GM12878 (cell line): Measurements from ENCODE around the gene DTX2. TPM values are rescaled to one million over a fixed set of nuclear protein-coding genes. Genes with fewer than 3 reads are reported as not detected.

Experiments used
- ATAC-seq: fragments of 200-7000 bp; cut with Tn5 transposase; 3 replicates; pipeline ENCODE4 v1.9.1; 2020; ENCODE audit warnings: mild to moderate bottlenecking, moderate library complexity
- BruUV-seq: library from RNA; stranded (reverse); fragments of 400-500 nt; replicated peaks from 2 replicates; lab custom pipeline; 2021; lab: Mats Ljungman, UMichigan
- CTCF ChIA-PET: fragments of 300-600 bp; sonication (Branson Sonifier 250); formaldehyde crosslinking; extraction: SDS; loops from one replicate; lab custom pipeline; 2021; ENCODE audit warnings: inconsistent platforms; lab: Yijun Ruan, JAX
- POLR2A ChIA-PET: fragments of 350-600 bp; formaldehyde crosslinking; extraction: SDS; loops from one replicate; lab custom pipeline; 2021; ENCODE audit warnings: inconsistent platforms; lab: Charles Lee
- RAD21 ChIA-PET: fragments of 300-600 bp; sonication (Branson Sonifier 250); formaldehyde crosslinking; loops from one replicate; lab custom pipeline; 2023; ENCODE audit warnings: antibody characterized with exemption; ENCODE audit not compliant: unreplicated experiment; lab: Charles Lee
- SMC1A ChIA-PET: fragments of 300-600 bp; sonication (Branson Sonifier 250); formaldehyde crosslinking; loops from one replicate; lab custom pipeline; 2023; ENCODE audit not compliant: unreplicated experiment, uncharacterized antibody; lab: Charles Lee
- DNase-seq: peaks from one replicate; pipeline ENCODE4 v3.0.0-alpha.2; 2011; ENCODE audit warnings: low read depth, low spot score
- FAIRE-seq: peaks from 3 replicates; lab custom pipeline; 2011; peaks lifted over from hg19 to GRCh38; lab: Jason Lieb, UNC
- H2AFZ ChIP-seq: 2 replicates; pipeline ENCODE4 v1.6.0; 2011; ENCODE audit warnings: low read depth, low read length, control low read depth; ENCODE audit not compliant: control insufficient read depth
- H3K27ac ChIP-seq: 2 replicates; pipeline ENCODE4 v1.5.1; 2011; ENCODE audit warnings: control low read depth; ENCODE audit not compliant: control insufficient read depth, insufficient read depth
- H3K27me3 ChIP-seq, 2 experiments: replicated peaks in 1 of 2; 2 replicates each; pipeline versions ENCODE4 v1.6.0 to v1.6.1; 2011; ENCODE audit warnings: low read length in 1 of 2; ENCODE audit not compliant: control insufficient read depth in 2 of 2, insufficient read depth in 2 of 2
- H3K36me3 ChIP-seq, 2 experiments: 2 replicates each; pipeline ENCODE4 v1.5.1; 2011; ENCODE audit warnings: low read length in 1 of 2; ENCODE audit not compliant: control insufficient read depth in 2 of 2, insufficient read depth in 2 of 2
- H3K4me1 ChIP-seq: 2 replicates; pipeline ENCODE4 v1.6.1; 2011; ENCODE audit warnings: mild to moderate bottlenecking, low read length, moderate library complexity, mixed read lengths; ENCODE audit not compliant: control insufficient read depth, insufficient read depth
- H3K4me2 ChIP-seq: 2 replicates; pipeline ENCODE4 v1.6.0; 2011; ENCODE audit warnings: control low read depth; ENCODE audit not compliant: control insufficient read depth, insufficient read depth
- H3K4me3 ChIP-seq: fragments of 200-600 bp; sonication (generic); 2 replicates; pipeline ENCODE4 v1.5.1; 2016
- H3K79me2 ChIP-seq: 2 replicates; pipeline ENCODE4 v1.6.0; 2011; ENCODE audit warnings: low read length; ENCODE audit not compliant: control insufficient read depth, insufficient read depth
- H3K9ac ChIP-seq: 2 replicates; pipeline ENCODE4 v1.8.0; 2011; ENCODE audit warnings: low read length, control low read depth, mixed read lengths; ENCODE audit not compliant: control insufficient read depth, insufficient read depth
- H3K9me3 ChIP-seq: replicated peaks from 3 replicates; pipeline ENCODE4 v1.5.1; 2011; ENCODE audit warnings: mild to moderate bottlenecking, low read length; ENCODE audit not compliant: control insufficient read depth, insufficient read depth
- H4K20me1 ChIP-seq: 2 replicates; pipeline ENCODE4 v1.6.0; 2011; ENCODE audit not compliant: control insufficient read depth, insufficient read depth
- STAT3 ChIP-seq: IDR thresholded peaks from 2 replicates; pipeline ENCODE4 v1.6.1; 2011; ENCODE audit warnings: low read depth, low read length, improper control_type of control experiment
- WGBS: methylation state at CpG from one replicate; pipeline ENCODE4 v1.1.6; 2016; ENCODE audit warnings: low lambda C conversion rate; ENCODE audit not compliant: insufficient replicate concordance, insufficient coverage; ENCODE audit errors: missing lambda C conversion rate; 5-methylcytosine and 5-hydroxymethylcytosine counted together
- in situ Hi-C: fragments of 300-500 bp; cut with MboI; formaldehyde crosslinking; loops from 9 replicates; pipeline ENCODE4 v1.14.3; 2018; ENCODE audit warnings: mixed read lengths
- intact Hi-C: fragments of 100-400 bp; cut with micrococcal nuclease; formaldehyde crosslinking; loops from one replicate; pipeline ENCODE4 v1.14.2; 2022; ENCODE audit not compliant: unreplicated experiment
- polyA plus RNA-seq, 11 experiments: library from polyadenylated mRNA; depleted of rRNA in 4 of 11; unstranded in 6 of 11; stranded (reverse) in 5 of 11; fragments of >200 nt; fragmentation: Nextera tagmentation in 4 of 11; fragmentation: Illumina TruSeq in 1 of 11; extraction: Ambion mirVana in 4 of 11; extraction: Trizol in 1 of 11; gene quantifications; 1 replicate in 1 of 11; 2 replicates in 10 of 11; pipeline versions ENCODE4 v1.2.1 to v1.2.3, GENCODE V29; 2011 to 2016; ENCODE audit warnings: inconsistent platforms in 2 of 11, missing spikeins in 2 of 11, low read depth in 1 of 11
- total RNA-seq, 4 experiments: library from RNA; depleted of rRNA in 3 of 4; stranded (reverse); fragments of >200 nt in 3 of 4; fragmentation: Illumina TruSeq in 1 of 4; extraction: Trizol in 1 of 4; gene quantifications; 2 replicates each; pipeline versions ENCODE4 v1.2.1 to v1.2.3, GENCODE V29; 2013 to 2021
- TF ChIP-seq, protein P1 (sequence below), 3 experiments: IDR thresholded peaks in 2 of 3; conservative IDR thresholded peaks in 1 of 3; 2 replicates each; pipeline ENCODE4 v1.5.1; 2011; ENCODE audit warnings: low read depth in 3 of 3, low read length in 3 of 3, mild to moderate bottlenecking in 3 of 3, control low read depth in 2 of 3, moderate library complexity in 2 of 3, inconsistent platforms in 1 of 3, mixed read lengths in 1 of 3; ENCODE audit not compliant: control insufficient read depth in 2 of 3, insufficient read depth in 1 of 3; ENCODE audit errors: extremely low read depth in 1 of 3

DTX2 gene
- total and polyA plus RNA-seq, 10 of the 15 experiments (the other 5 are each of a cell fraction or from before 2014, with no cell fraction given), result 0.14 to 31.0 (median 11.0) TPM

DNA sequence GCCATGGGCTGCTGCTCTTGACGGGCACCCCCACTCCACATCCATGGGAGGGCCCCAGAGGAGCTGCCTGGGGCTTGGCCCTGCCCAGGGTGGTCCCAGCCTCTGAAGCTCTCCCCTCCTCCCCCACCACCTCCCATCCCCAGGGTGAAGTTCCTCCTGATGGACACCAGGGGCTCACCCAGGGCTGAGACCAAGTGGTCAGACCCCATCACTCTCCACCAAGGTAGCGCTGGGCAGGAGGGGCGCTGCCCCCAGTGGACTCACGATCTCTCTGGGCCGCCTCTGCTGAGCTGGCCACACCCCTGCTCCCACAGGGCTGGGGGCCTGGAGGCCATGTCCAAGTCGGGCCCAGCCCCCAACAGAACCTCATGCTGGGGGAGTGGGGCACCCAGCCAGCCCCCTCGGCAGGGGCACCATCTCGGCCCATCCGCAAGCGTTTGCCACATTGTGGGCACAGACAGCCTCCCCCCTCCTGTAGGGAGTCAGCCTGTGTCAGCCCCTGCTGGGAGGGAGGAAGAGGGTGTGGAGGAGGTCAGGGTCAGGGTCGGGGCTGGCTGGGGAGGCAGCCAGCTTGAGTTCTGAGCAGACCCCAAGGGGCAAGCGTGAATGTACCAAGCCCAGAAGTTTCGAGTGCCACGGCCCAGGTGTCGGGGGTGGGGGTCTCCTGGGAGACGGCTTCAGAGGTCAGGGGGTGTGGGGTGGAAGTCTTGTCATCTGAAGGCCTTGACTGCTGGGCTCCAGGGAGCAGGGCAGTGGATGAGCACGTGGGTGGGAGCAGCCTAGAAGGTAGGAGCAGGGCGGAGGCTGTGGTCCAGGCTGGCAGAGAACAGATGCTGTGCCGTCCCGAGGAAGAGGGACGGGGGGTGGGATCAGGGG, 51.7 kb downstream of the DTX2 start:
- TF ChIP-seq, protein P1, sequence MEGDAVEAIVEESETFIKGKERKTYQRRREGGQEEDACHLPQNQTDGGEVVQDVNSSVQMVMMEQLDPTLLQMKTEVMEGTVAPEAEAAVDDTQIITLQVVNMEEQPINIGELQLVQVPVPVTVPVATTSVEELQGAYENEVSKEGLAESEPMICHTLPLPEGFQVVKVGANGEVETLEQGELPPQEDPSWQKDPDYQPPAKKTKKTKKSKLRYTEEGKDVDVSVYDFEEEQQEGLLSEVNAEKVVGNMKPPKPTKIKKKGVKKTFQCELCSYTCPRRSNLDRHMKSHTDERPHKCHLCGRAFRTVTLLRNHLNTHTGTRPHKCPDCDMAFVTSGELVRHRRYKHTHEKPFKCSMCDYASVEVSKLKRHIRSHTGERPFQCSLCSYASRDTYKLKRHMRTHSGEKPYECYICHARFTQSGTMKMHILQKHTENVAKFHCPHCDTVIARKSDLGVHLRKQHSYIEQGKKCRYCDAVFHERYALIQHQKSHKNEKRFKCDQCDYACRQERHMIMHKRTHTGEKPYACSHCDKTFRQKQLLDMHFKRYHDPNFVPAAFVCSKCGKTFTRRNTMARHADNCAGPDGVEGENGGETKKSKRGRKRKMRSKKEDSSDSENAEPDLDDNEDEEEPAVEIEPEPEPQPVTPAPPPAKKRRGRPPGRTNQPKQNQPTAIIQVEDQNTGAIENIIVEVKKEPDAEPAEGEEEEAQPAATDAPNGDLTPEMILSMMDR (IDR thresholded peaks at IDR 0.05 in 2 of 3, conservative IDR thresholded peaks at IDR 0.05 in 1 of 3; ENCODE audit: control insufficient read depth in 2 of 3, extremely low read depth in 1 of 3, insufficient read depth in 1 of 3, low read depth in 3 of 3, low read length in 3 of 3), result peak in 1 of 3 experiments; percentile 38; a peak in 2 of 6 replicates
- no peak for TF ChIP-seq STAT3
- Histone ChIP-seq H3K36me3 (no peaks in the 10 kb centered on the region), H3K27me3 (no peaks in the 10 kb centered on the region), H3K9me3 (no peaks in the 10 kb centered on the region), H3K27ac (no peak overlapping the region), H2AFZ (no peak overlapping the region), H3K4me3 (no peak overlapping the region), H3K4me2 (no peak overlapping the region), H3K9ac (no peak overlapping the region), H4K20me1 (no peaks in the 10 kb centered on the region), H3K79me2 (no peaks in the 10 kb centered on the region), H3K4me1 (no peaks in the 10 kb centered on the region)
- WGBS, result 42% methylated on average over 20 of the region's 21 CpGs
- SMC1A ChIA-PET, result no interaction called here
- POLR2A ChIA-PET, result no interaction called here
- CTCF ChIA-PET, result no interaction called here
- DNase-seq, result no peak
- no peak for FAIRE-seq
- intact Hi-C loops, result no loop called here
- no TSS peak for BruUV-seq
- RAD21 ChIA-PET, result no interaction called here
- ATAC-seq, result peak; percentile 12; the same call in 2 of the 3 replicates
- in situ Hi-C loops, result loop anchor here (25.0 kb wide), 1 partner anchor 499 kb away; no protein-coding TSS in a partner anchor
